ENCODE data around the gene GRIN2D. TPM values are rescaled to one million over a fixed set of nuclear protein-coding genes. Genes with fewer than 3 reads are reported as not detected.

Gene GRIN2D
- total and polyA plus RNA-seq, 2 donors from 2014 or later = 0.13 to 0.54 TPM

- TF ChIP-seq CTCF (IDR thresholded peaks at IDR 0.05; ENCODE audit: borderline replicate concordance, extremely low read depth, insufficient read depth) = no peak
- no peak overlapping the region for H3K4me3 ChIP-seq (ENCODE audit: low read length in 3 of 3)
- intact Hi-C loops (cut with DNase I) = no loop called here
- H3K27ac ChIP-seq (ENCODE audit: low read depth in 2 of 2, low read length in 2 of 2) = no peak overlapping the region
- H3K36me3 ChIP-seq (ENCODE audit: control insufficient read depth in 2 of 3, insufficient read depth in 3 of 3, low read length in 3 of 3) = no peaks in the 10 kb centered on the region
- H3K9ac ChIP-seq (ENCODE audit: low read length in 3 of 3) = no peak overlapping the region
- H3K27me3 ChIP-seq (ENCODE audit: control insufficient read depth, insufficient read depth, low read length) = no peaks in the 10 kb centered on the region
- H3K9me3 ChIP-seq (ENCODE audit: control insufficient read depth in 2 of 3, insufficient read depth in 1 of 3, low read length in 3 of 3) = no peaks in the 10 kb centered on the region
- no peaks in the 10 kb centered on the region for H3K4me1 ChIP-seq (ENCODE audit: control insufficient read depth in 2 of 3, insufficient read depth in 2 of 3, low read depth in 1 of 3, low read length in 3 of 3)
- FAIRE-seq (no peak), DNase-seq (no peak)
Measured at GRCh38 chr19:48353677-48354076, 39.8 kb upstream of the GRIN2D start.

GRCh38 chr19:48354332-48354992 lies 39.0 kb upstream of the GRIN2D start:
- H3K36me3 ChIP-seq (ENCODE audit: control insufficient read depth in 2 of 3, insufficient read depth in 3 of 3, low read length in 3 of 3) = no peaks in the 10 kb centered on the region
- no peaks in the 10 kb centered on the region for H3K27me3 ChIP-seq (ENCODE audit: control insufficient read depth, insufficient read depth, low read length)
- DNase-seq = no peak
- H3K4me3 ChIP-seq (ENCODE audit: low read length in 3 of 3) = no peak overlapping the region
- H3K9ac ChIP-seq (ENCODE audit: low read length in 3 of 3) = no peak overlapping the region
- H3K9me3 ChIP-seq (ENCODE audit: control insufficient read depth in 2 of 3, insufficient read depth in 1 of 3, low read length in 3 of 3) = no peaks in the 10 kb centered on the region
- intact Hi-C loops (cut with DNase I) = no loop called here
- no peak for TF ChIP-seq CTCF (IDR thresholded peaks at IDR 0.05; ENCODE audit: borderline replicate concordance, extremely low read depth, insufficient read depth)
- no peak for FAIRE-seq
- no peaks in the 10 kb centered on the region for H3K4me1 ChIP-seq (ENCODE audit: control insufficient read depth in 2 of 3, insufficient read depth in 2 of 3, low read depth in 1 of 3, low read length in 3 of 3)
- H3K27ac ChIP-seq (ENCODE audit: low read depth in 2 of 2, low read length in 2 of 2) = no peak overlapping the region

GRCh38 chr19:48355365-48355954 lies 38.0 kb upstream of the GRIN2D start:
- Histone ChIP-seq H3K36me3 (ENCODE audit: control insufficient read depth in 2 of 3, insufficient read depth in 3 of 3, low read length in 3 of 3) (no peaks in the 10 kb centered on the region), H3K9ac (ENCODE audit: low read length in 3 of 3) (no peak overlapping the region), H3K4me3 (ENCODE audit: low read length in 3 of 3) (no peak overlapping the region), H3K27me3 (ENCODE audit: control insufficient read depth, insufficient read depth, low read length) (no peaks in the 10 kb centered on the region), H3K9me3 (ENCODE audit: control insufficient read depth in 2 of 3, insufficient read depth in 1 of 3, low read length in 3 of 3) (no peaks in the 10 kb centered on the region), H3K4me1 (ENCODE audit: control insufficient read depth in 2 of 3, insufficient read depth in 2 of 3, low read depth in 1 of 3, low read length in 3 of 3) (no peaks in the 10 kb centered on the region), H3K27ac (ENCODE audit: low read depth in 2 of 2, low read length in 2 of 2) (no peak overlapping the region)
- no peak for FAIRE-seq
- intact Hi-C loops (cut with DNase I) = no loop called here
- DNase-seq = no peak
- no peak for TF ChIP-seq CTCF (IDR thresholded peaks at IDR 0.05; ENCODE audit: borderline replicate concordance, extremely low read depth, insufficient read depth)

All from kidney (tissue), 14 donors.